ENCODE results near the gene PPP1R2B.
A peak's percentile ranks its signal among the peaks of the same experiment; 100 is the strongest.

Gene PPP1R2B

GRCh38 chr5:156879665-156880285, 29.7 kb downstream of the PPP1R2B start:
- DNase-seq: no peak

- DNase-seq: no peak
These were observed 33.3 kb downstream of the PPP1R2B start for GRCh38 chr5:156883316-156883875.

GRCh38 chr5:156888520-156888919, 38.4 kb downstream of the PPP1R2B start:
- DNase-seq: no peak

- peak; percentile 30 for DNase-seq
These were observed 42.1 kb downstream of the PPP1R2B start for GRCh38 chr5:156892223-156892622.

- no peak for DNase-seq
These were observed 42.8 kb downstream of the PPP1R2B start for GRCh38 chr5:156892864-156893263.

- no peak for DNase-seq
These were observed 43.4 kb downstream of the PPP1R2B start for GRCh38 chr5:156893517-156893916.

- DNase-seq: no peak
These were observed 46.5 kb downstream of the PPP1R2B start for GRCh38 chr5:156896546-156896945.

Data from activated CD8-positive, alpha-beta memory T cell treated with anti-CD3 and anti-CD28 coated beads for 24 hours (primary cell).